Fibroblast of mammary gland (primary cell): ENCODE data around the gene LAMB3.

ENCODE experiments used
- DNase-seq: peaks from one replicate; pipeline ENCODE4 v3.0.0-alpha.2; 2010; ENCODE audit warnings: low read depth
- H3K4me3 ChIP-seq: 2 replicates; pipeline ENCODE4 v1.5.1; 2011; ENCODE audit warnings: low read depth, mild to moderate bottlenecking, low read length, moderate library complexity; ENCODE audit not compliant: control insufficient read depth
- CTCF ChIP-seq: conservative IDR thresholded peaks from 2 replicates; pipeline ENCODE4 v1.5.1; 2011; ENCODE audit warnings: low read depth, low read length, inconsistent platforms; ENCODE audit not compliant: control insufficient read depth, insufficient read depth

Gene LAMB3

GRCh38 chr1:209647156-209647555, 5.1 kb downstream of the LAMB3 start:
- DNase-seq = peak; percentile 18
- TF ChIP-seq CTCF = no peak
- H3K4me3 ChIP-seq = no peak overlapping the region

GRCh38 chr1:209646558-209646957, 5.7 kb downstream of the LAMB3 start:
- peak; percentile 75 for DNase-seq
- no peak overlapping the region for H3K4me3 ChIP-seq
- TF ChIP-seq CTCF = peak; percentile 60

- H3K4me3 ChIP-seq = no peak overlapping the region
- TF ChIP-seq CTCF = no peak
- no peak for DNase-seq
Observed at GRCh38 chr1:209645574-209646452, 6.4 kb downstream of the LAMB3 start.

- no peak overlapping the region for H3K4me3 ChIP-seq
- peak; percentile 51 for DNase-seq
- no peak for TF ChIP-seq CTCF
Observed at GRCh38 chr1:209643285-209644020, 8.8 kb downstream of the LAMB3 start.

- no peak overlapping the region for H3K4me3 ChIP-seq
- no peak for DNase-seq
- TF ChIP-seq CTCF = no peak
Observed at GRCh38 chr1:209642816-209643215, 9.4 kb downstream of the LAMB3 start.

- no peak overlapping the region for H3K4me3 ChIP-seq
- no peak for DNase-seq
- TF ChIP-seq CTCF = no peak
Observed at GRCh38 chr1:209641832-209642172, 10.4 kb downstream of the LAMB3 start.
